H1 (cell line): Measurements from ENCODE around the gene TUBB1.
"Not testable (repeated sequence)": the region's sequence is repeated elsewhere in the genome, so short reads cannot be mapped to it uniquely, and the experiment has no call there.

Source experiments
- ASH2L ChIP-seq: fragments of 200-600, 300-600 bp; sonication (generic); IDR thresholded peaks from one replicate; pipeline ENCODE4 v1.7.1; 2017; ENCODE audit warnings: low read length
- CEBPB ChIP-seq: IDR thresholded peaks from 2 replicates; pipeline ENCODE4 v1.6.1; 2012; ENCODE audit warnings: low read depth, low read length
- CTCF ChIP-seq, 3 experiments: IDR thresholded peaks; 1 replicate in 2 of 3; 2 replicates in 1 of 3; pipeline versions ENCODE4 v1.5.1 to v1.6.1; 2011; ENCODE audit warnings: low read length in 3 of 3, mild to moderate bottlenecking in 3 of 3, inconsistent platforms in 2 of 3, low read depth in 1 of 3, moderate library complexity in 1 of 3; ENCODE audit not compliant: insufficient read depth in 1 of 3; ENCODE audit errors: control extremely low read depth in 1 of 3
- EGR1 ChIP-seq: IDR thresholded peaks from 2 replicates; pipeline ENCODE4 v1.6.1; 2011; ENCODE audit warnings: low read depth, low read length, borderline replicate concordance
- JUN ChIP-seq: IDR thresholded peaks from 2 replicates; pipeline ENCODE4 v1.6.1; 2011; ENCODE audit warnings: low read depth, mild to moderate bottlenecking, improper control_type of control experiment, low read length
- JUND ChIP-seq: IDR thresholded peaks from 2 replicates; pipeline ENCODE4 v1.6.1; 2011; ENCODE audit warnings: mild to moderate bottlenecking, improper control_type of control experiment, low read length
- MAX ChIP-seq: IDR thresholded peaks from 2 replicates; pipeline ENCODE4 v1.6.1; 2012; ENCODE audit warnings: inconsistent platforms
- NANOG ChIP-seq: IDR thresholded peaks from 2 replicates; pipeline ENCODE4 v1.6.1; 2011; ENCODE audit warnings: low read length, low read depth, mild to moderate bottlenecking, inconsistent platforms; ENCODE audit not compliant: insufficient read depth, poor library complexity, severe bottlenecking
- PHF8 ChIP-seq: fragments of 200-600 bp; sonication (generic); conservative IDR thresholded peaks from 2 replicates; pipeline ENCODE4 v1.7.1; 2012; ENCODE audit warnings: low read depth, mild to moderate bottlenecking, inconsistent platforms, low read length, moderate library complexity
- POLR2A ChIP-seq, 2 experiments: IDR thresholded peaks; 1 replicate in 1 of 2; 2 replicates in 1 of 2; pipeline ENCODE4 v1.6.1; 2011; ENCODE audit warnings: low read depth in 2 of 2, low read length in 2 of 2, mild to moderate bottlenecking in 2 of 2; ENCODE audit errors: control extremely low read depth in 1 of 2
- TAF7 ChIP-seq: optimal IDR thresholded peaks from 2 replicates; pipeline ENCODE3; 2011; ENCODE audit warnings: low read depth, mild to moderate bottlenecking, inconsistent platforms, low read length, moderate library complexity, borderline replicate concordance

- not testable (repeated sequence) for TF ChIP-seq CTCF (IDR thresholded peaks at IDR 0.05; ENCODE audit: control extremely low read depth in 1 of 3, insufficient read depth in 1 of 3, low read depth in 1 of 3, low read length in 3 of 3); JUN; NANOG; EGR1; MAX; CEBPB; JUND; TAF7; PHF8; ASH2L; POLR2A (IDR thresholded peaks at IDR 0.05; ENCODE audit: control extremely low read depth in 1 of 2, low read depth in 2 of 2, low read length in 2 of 2)
Measured at GRCh38 chr20:58983115-58983468, 36.1 kb upstream of the TUBB1 start.
